GM21447 (cell line): ENCODE data around the gene ATP8B2.
A peak's percentile ranks its signal among the peaks of the same experiment; 100 is the strongest.
"Not testable (repeated sequence)": the region's sequence is repeated elsewhere in the genome, so short reads cannot be mapped to it uniquely, and the experiment has no call there.

ENCODE experiments used
- ATAC-seq: cut with Tn5 transposase; IDR thresholded peaks from one replicate; pipeline ENCODE4 v1.9.1; 2021; ENCODE audit not compliant: unreplicated experiment

ATP8B2 gene

GRCh38 chr1:154346276-154346917, 21.1 kb downstream of the ATP8B2 start:
- no peak for ATAC-seq

DNA sequence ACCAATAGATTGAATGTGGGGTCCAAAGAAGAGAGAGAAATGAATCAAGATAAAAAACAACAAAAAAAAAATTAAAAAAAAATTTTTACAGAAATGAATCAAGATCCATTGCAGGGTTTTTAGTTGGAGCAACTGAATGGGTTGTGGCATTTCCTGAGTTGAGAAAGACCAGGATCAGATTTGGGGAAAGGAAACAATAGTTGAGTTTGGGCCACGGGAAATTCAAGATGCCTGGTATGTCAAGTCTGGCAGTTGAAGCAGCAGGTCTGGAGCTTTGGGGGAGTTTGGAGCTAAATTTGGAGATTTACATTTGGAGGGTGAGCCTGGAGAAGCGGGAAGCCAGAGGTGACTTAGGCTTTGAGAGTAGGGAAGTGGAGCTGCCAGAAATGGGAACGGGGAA, 22.6 kb downstream of the ATP8B2 start:
- no peak for ATAC-seq

DNA sequence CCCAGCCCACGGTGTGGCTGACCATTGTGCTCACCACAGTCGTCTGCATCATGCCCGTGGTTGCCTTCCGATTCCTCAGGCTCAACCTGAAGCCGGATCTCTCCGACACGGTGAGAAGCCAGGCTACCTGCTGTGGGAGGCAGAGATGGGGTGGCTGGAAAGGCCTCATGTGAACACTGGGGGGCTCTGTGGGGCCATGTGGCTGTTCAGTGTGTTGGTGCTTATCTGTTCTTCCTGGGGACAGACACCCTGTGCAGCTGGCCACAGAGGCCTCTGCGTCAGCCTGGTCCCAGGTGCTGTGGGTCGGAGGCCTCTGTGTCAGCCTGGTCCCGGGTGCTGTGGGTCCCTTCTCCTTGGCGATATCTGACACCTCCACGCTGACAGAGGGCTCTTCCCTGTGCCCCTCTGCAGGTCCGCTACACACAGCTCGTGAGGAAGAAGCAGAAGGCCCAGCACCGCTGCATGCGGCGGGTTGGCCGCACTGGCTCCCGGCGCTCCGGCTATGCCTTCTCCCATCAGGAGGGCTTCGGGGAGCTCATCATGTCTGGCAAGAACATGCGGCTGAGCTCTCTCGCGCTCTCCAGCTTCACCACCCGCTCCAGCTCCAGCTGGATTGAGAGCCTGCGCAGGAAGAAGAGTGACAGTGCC, 23.2 kb downstream of the ATP8B2 start:
- no peak for ATAC-seq

- ATAC-seq, result no peak
Observed at GRCh38 chr1:154349121-154349520, 23.8 kb downstream of the ATP8B2 start.

GRCh38 chr1:154350383-154350782, 25.1 kb downstream of the ATP8B2 start:
- ATAC-seq, result no peak

DNA sequence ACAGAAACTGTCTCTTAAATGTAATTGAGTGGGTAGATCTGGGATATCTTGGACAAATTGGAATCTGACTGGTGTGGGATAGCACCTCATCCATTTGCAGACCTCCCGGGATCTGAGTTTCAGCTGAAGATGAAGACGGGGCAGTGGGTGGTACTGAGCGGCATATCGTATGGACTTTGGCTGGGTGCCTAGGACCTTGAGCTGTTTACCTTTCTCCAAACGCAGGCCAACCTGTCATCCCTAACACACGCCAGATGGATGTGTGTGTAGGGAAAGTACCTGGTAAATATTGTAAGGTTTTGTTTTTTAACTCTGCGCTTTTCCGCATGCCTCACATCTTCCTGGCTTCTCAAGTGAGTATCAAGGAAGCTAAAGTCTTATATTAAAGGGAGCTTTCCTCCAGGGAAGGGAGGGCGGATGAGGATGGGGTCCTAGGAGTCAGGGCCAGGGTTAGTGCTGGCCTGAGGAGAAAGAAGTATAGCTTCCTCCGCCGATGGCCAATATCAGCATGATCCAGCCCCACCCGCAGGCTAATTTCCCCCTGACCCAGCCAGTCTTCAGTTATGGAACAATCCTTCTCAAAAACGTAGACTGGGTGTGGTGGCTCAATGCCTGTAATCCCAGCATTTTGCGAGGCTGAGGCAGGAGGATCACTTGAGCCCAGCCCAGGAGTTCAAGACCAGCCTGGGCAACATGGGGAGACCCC, 26.2 kb downstream of the ATP8B2 start:
- ATAC-seq, result no peak

GRCh38 chr1:154352245-154352580, 26.9 kb downstream of the ATP8B2 start:
- ATAC-seq, result no peak

DNA sequence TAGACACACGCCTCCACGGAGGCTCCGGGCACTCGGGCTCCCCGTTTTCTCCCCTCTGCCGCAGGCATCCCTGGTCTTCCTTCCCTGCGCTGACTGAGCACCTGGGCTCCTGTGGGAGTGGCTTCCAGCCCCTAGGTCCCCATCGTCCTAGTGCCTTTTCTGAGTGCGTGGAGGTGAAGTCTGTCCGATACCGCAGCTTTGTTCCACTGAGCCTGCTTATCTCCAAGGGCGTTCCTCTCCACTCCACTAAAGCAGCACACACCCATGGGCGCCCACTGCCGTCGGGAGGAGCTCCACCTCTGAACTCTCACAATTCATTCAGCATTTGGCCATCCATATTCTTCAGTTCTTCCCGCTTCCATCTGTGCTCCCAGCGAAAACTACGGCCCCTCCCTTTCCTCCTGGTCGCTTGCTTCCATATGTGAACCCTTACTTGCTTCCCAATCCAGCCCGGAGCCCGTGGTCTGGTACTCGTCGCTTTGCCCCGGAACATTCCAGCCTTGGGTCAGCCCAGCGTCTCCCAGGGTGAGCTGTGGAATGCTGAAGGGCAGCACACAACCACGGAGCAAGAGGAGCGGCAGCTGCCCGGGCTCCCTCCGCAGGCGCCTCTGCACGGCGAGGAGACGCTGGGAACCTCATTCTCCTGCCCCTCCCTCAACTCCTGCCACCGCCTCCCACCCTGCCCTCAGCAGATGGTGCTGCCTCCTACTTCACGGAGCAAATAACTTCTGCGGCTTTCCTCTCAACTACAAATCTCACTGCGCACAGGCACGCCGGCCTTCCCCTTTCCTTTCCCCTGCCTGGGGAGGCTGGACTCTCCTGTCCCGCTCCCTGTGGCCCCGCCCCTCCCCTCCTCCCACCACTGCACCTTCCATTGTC, 27.5 kb downstream of the ATP8B2 start:
- no peak for ATAC-seq

GRCh38 chr1:154353460-154353904, 28.2 kb downstream of the ATP8B2 start:
- no peak for ATAC-seq

DNA sequence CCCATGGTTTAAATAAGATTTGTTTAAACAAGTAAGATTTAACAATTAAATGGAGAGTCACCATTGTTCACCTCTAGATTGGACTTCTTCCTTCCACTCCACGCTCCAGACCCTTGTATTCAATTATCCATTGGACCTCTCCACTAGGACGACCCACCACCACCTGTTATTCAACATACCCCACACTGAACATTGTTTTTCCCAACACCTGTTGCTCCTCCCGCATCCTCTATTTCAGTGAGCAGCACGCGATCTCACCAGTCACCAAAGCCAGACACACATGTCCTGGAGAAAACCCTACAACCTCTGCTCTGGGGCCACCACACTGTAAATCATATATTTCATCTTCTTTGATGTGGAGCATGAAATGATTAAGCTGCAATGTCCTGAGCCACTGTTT, 28.6 kb downstream of the ATP8B2 start:
- no peak for ATAC-seq

- no peak for ATAC-seq
Observed at GRCh38 chr1:154358519-154358918, 33.2 kb downstream of the ATP8B2 start.

- ATAC-seq, result no peak
Observed at GRCh38 chr1:154360288-154360687, 35.0 kb downstream of the ATP8B2 start.

GRCh38 chr1:154360881-154361280, 35.6 kb downstream of the ATP8B2 start:
- ATAC-seq, result not testable (repeated sequence)

DNA sequence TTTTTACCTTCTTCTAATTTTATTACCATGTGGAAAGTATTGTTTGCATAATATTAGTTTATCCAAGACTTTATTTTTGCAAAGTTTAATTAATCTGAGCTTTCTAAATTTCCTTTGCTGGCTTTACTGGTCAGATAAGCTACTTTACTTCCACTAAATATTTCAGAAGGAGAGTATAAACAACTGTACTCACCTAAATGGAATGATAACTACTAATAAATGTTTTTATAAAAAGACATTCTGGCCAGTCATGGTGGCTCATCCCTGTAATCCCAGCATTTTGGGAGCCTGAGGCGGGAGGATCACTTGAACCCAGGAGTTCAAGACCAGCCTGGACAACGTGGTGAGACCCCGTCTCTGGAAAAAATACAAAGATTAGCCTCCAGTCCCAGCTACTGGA, 36.0 kb downstream of the ATP8B2 start:
- ATAC-seq, result no peak

DNA sequence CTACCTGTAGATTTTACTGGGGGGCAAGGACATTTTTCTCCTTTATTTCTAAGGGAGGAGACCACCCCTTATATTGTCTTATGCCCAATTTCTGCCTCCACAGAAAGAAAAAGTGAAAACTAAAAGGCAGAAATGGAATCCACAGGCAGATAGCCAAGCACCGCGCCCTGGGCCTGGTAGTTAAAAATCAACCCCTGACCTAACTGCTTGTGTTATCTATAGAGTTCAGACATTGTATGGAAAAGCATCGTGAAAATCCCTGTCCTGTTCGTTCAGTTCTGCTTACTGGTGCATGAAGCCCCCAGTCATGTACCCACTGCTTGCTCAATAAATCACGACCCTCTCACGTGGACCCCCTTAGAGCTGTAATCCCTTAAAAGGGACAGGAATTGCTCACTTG, 46.1 kb downstream of the ATP8B2 start:
- ATAC-seq, result no peak

DNA sequence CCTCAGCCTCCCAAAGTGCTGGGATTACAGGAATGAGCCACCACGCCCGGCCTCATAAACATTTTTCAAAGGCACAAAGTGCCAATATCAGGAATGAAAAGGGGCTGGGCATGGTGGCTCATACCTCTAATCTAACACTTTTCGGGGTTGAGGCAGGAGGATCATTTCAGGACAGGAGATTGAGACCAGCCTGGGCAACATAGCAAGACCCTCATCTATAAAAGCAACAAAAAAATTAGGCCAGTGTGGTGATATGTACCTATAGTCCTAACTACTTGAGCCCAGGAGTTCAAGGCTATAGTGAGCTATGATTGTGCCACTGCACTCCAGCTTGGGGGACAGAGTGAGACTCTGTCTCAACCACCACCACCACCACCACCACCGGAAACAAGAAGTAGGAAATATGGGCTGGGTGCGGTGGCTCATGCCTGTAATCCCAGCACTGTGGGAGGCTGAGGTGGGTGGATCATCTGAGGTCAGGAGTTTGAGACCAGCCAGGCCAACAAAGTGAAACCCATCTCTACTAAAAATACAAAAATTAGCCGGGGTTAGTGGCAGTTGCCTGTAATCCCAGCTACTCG, 48.5 kb downstream of the ATP8B2 start:
- ATAC-seq, result not testable (repeated sequence)

- no peak for ATAC-seq
Observed at GRCh38 chr1:154379301-154379700, 54.0 kb downstream of the ATP8B2 start.

GRCh38 chr1:154384650-154385489, 59.5 kb downstream of the ATP8B2 start:
- no peak for ATAC-seq

DNA sequence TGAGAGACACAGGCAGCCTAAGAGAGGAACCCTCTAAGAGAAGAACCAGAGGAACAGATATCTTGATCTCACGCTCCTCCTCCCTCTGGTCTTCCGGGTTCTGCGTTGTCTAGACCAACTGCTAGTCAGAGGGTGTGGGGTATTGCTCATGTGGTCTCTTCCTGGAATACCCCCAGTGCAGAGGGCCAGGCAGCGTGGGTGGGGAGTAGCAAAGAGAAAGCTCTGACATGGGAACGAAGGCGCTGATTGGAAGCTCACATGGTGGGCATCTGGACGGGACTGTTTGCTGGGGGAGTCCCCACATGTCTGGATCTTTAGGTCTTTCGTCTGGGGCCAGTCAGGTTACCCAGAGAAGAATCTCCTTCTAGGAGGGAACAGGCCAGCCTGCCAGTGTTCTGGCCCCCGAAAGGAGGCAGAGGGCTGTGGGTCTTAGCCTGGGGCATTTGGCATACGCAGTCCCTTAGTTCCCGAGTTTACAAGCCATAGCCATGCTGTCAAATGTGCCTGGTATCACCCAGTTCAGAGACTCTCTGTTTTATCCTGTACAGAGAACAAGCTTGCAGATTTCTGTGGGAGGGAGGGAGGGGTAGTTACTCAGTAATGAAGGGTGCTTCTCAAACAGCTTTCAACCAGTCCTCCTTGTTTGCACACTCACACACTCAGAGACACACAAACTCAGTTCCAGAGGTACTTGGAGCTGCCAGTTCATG, 61.5 kb downstream of the ATP8B2 start:
- ATAC-seq, result peak; percentile 53
